Measurements from ENCODE around the gene HRNR.
"Not testable (repeated sequence)": the region's sequence is repeated elsewhere in the genome, so short reads cannot be mapped to it uniquely, and the experiment has no call there.

Gene HRNR

GRCh38 chr1:152224093-152224492 lies at the start of gene HRNR:
TSS of gene HRNR (minus strand) at chr1:152224193. CDS start at chr1:152223253, 940 bp downstream.
- DNase-seq = no peak

DNA sequence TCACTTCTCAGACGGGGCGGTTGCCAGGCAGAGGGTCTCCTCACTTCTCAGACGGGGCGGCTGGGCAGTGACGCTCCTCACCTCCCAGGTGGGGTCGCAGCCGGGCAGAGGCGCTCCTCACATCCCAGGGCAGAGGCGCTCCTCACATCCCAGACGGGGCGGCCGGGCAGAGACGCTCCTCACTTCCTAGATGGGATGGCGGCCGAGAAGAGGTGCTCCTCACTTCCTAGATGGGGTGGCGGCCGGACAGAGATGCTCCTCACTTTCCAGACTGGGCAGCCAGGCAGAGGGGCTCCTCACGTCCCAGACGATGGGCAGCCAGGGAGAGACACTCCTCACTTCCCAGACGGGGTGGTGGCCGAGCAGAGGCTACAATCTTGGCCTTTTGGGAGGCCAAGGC lies 32.4 kb upstream of the HRNR start:
- not testable (repeated sequence) for DNase-seq

DNA sequence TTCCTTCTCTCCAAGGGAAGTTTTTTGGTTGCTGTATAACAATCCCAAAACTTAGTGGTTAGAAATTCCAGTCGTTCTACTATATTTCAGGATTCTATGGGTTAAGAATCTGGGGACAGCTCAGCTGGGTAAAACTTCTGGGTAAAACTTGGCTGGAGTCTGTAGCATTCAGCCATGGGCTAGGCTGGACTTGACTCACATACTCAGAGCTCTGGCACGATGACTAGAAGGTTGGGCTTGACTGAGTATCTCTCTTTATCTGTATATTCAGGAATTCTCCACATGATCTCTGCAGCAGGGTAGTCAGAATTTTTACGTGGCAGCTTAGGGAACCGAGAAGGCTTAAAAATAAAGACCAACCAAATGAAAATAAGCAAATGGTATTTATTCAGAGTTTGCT lies 28.2 kb upstream of the HRNR start:
- DNase-seq = no peak

- DNase-seq = no peak
These were observed 27.4 kb upstream of the HRNR start for GRCh38 chr1:152251391-152251790.

- DNase-seq = no peak
These were observed 23.3 kb upstream of the HRNR start for GRCh38 chr1:152247316-152247715.

DNA sequence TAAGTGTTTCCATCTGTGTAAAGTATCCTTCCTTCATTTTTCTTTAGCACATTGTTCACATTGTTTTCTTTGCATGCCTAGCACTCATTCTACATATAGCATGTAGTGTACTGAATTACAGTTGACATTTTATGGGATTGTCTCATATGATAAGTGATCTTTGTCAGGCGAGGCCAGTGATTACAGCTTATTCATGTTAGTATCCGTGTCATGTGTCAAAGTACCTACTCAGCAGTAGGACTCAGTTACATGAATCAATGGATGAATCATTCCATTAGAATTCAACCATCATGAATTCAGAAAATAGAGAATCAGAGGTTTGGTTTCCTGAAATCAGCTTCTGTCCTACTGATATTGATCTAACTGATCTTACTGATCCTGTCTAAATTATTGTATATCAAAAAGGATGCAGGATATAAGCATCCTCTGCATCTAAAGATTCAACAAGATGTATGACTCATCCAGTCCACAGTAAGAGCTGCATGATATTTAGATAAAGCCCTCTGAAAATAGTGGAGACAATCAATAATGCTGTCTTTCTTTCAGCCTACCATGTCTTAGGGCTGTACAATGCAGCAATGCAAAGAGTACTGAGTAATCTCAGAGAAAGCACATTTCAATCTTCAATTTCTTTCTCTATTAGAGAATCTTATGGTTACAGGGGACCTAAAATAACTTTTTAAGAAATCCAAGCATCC lies 20.7 kb upstream of the HRNR start:
- DNase-seq = no peak

GRCh38 chr1:152237093-152237492 lies 13.1 kb upstream of the HRNR start:
- DNase-seq = no peak

DNA sequence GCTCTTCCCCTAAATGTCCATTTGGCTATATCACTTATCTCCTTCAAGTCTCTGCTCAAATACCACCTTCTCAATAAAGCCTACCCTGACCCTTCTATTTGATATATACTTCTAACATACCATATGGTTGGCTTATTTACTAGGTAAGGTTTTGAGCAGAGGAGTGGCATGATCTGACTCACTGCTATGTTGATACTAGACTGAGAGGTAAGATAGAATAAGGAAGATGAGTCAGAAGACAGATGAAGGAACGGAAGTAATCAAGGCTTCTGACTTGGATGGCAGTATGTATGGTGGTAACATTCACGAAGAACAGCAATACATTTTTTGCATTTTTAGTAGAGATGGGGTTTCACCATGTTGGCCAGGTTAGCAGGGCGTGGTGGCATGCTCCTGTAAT lies 4.8 kb upstream of the HRNR start:
- DNase-seq = no peak

DNA sequence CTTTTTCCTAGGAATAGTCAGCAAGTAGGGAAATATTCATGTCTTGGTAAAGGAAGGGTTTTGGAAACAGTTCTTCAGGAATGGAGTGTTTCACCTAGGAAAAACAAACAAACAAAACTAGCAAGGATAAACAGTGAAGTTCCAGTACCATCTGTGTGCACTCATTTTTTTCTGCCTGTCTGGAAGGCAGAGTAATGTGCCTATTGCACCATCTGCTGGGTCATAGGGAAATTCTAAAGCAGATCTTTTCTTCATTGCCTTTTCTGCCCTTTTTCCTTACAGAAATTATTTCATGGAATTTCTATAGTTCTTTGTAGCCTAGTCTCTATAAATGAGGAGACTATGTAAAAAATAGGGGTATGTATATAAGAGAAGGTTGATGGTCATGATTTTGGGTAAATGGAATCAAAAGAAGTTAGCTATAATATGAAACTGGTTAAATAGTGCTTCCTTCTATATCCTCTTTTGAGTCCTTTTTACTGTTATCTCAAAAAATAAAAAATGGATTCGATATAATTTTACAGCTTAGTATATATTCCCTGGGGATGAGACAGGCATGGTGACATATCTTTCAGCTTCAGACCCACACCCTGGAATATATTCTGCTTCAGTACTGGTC lies 3.4 kb upstream of the HRNR start:
- no peak for DNase-seq

DNA sequence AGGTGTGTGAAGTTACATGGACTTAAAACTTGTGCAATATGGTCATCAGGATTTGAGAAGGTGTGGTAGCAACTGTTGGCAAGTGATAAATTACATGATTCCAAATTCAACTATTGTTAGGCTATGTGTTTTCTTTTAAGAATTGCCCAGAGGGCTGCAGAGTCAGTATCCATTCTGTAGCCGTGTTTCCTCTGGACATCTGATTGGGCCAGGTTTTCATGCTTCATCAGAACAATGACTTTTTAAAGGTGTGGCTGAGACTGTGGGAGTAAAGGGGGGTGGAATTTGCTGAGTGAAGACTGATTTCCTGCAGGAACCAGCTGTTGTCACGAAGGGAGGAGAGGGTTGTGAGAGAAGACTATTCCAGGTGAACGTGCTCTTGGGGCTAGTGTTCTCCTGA lies 1.7 kb upstream of the HRNR start:
- DNase-seq = no peak

- no peak for DNase-seq
These were observed 3.5 kb downstream of the HRNR start for GRCh38 chr1:152220166-152221163.

DNA sequence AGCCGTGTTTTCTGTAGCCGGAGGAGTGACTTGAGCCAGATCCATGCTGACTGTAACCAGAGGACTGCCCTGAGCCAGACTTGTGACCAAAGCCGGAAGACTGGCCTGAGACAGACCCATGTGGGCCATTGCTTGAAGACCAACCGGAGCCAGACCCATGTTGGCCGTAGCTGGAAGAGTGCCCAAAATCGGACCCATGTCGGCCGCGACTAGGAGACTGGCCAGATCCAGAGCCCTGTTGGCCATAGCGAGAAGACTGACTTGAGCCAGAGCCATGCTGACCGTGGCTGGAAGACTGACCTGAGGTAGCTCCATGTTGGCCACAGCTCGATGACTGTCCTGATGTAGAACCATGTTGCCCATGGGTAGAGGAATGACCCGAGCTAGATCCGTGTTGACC lies 4.6 kb downstream of the HRNR start:
- not testable (repeated sequence) for DNase-seq

DNA sequence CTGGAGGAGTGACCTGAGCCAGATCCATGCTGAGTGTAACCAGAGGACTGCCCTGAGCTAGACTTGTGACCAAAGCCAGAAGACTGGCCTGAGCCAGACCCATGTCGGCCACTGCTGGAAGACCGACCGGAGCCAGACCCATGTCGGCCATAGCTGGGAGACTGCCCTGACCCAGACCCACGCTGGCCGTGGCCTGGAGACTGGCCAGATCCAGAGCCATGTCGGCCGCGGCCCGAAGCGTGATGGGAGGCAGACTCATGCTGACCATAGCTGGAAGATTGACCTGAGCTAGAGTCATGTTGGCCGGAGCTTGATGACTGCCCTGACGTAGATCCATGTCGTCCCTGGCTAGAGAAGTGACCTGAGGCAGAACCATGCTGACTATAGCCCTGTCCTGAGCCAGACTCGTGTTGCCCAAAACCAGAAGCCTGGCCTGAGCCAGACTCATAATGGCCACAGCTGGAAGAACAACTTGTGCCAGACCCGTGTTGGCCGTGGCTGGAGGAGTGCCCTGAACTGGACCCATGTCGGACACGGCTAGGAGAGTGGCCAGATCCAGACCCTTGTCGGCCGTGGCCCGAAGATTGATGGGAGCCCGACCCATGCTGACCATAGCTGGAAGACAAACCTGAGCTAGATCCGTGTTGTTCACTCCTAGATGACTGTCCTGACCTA lies 5.1 kb downstream of the HRNR start:
- DNase-seq = no peak

DNA sequence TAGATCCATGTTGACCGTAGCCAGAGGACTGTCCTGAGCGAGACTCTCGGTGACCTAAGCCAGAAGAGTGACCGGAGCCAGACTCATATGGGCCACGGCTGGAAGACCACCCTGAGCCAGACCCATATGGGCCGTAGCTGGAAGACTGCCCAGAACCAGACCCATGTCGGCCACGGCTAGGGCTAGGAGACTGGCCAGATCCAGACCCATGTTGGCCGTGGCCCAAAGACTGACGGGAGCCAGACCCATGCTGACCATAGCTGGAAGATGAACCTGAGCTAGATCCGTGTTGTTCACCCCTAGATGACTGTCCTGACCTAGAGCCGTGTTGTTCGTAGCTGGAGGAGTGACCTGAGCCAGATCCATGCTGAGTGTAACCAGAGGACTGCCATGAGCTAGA lies 8.4 kb downstream of the HRNR start:
- DNase-seq = peak in 1 of 14 donors; percentile 0

- not testable (repeated sequence) for DNase-seq
These were observed 9.1 kb downstream of the HRNR start for GRCh38 chr1:152214911-152215310.

GRCh38 chr1:152198982-152199381 lies 25.0 kb downstream of the HRNR start:
- no peak for DNase-seq

DNA sequence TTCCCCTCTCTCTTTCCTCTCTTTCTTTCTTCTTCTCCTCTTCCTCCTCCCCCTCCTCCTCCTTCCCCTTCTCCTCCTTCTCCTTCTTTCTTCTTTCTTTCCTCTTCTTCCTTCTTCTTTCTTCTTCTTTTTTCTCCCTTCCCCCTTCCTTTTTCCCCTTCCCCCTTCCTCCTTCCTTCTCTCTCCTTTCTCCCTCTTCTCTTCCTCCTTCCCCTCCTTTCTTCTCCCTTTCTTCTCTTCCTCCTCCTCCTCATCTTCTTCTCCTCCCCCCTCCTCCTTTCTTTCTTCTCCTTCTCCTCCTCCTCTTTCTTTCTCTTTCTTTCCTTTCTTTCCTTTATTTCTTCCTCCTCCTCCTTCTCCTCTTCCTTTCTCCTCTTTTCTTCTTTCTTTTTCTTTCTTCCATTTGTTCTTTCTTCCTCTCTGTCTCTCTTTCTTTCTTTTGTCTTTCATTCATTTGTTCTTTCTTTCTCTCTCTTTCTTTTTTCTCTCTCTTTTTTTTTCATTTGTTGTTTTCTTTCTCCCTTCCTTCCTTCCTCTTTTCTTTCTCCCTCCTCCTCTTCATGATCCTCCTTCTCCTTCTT lies 26.5 kb downstream of the HRNR start:
- no peak for DNase-seq

GRCh38 chr1:152191711-152192110 lies 32.3 kb downstream of the HRNR start:
- DNase-seq = no peak

- no peak for DNase-seq
These were observed 32.7 kb downstream of the HRNR start for GRCh38 chr1:152191260-152191659.

GRCh38 chr1:152190589-152190988 lies 33.4 kb downstream of the HRNR start:
- DNase-seq = no peak

GRCh38 chr1:152189657-152190442 lies 34.1 kb downstream of the HRNR start:
- DNase-seq = peak in 6 of 14 donors; percentile 9 to 34 (median 25)

Data from C1 segment of cervical spinal cord (tissue), 14 donors.